GM21381 (cell line): ENCODE results near the gene GIMD1.
"Not testable (repeated sequence)": the region's sequence is repeated elsewhere in the genome, so short reads cannot be mapped to it uniquely, and the experiment has no call there.

Source experiments
- ATAC-seq: cut with Tn5 transposase; IDR thresholded peaks from one replicate; pipeline ENCODE4 v1.9.1; 2021; ENCODE audit warnings: mild to moderate bottlenecking, moderate library complexity; ENCODE audit not compliant: unreplicated experiment

Gene GIMD1

GRCh38 chr4:106368678-106369077 lies at the start of gene GIMD1:
TSS of gene GIMD1 (minus strand) at chr4:106368778. CDS start at chr4:106367435, 1,343 bp downstream.
- no peak for ATAC-seq

- ATAC-seq = no peak
These were observed 45.8 kb upstream of the GIMD1 start for GRCh38 chr4:106414366-106414765.

GRCh38 chr4:106409901-106410889 lies 41.6 kb upstream of the GIMD1 start:
- ATAC-seq = no peak

GRCh38 chr4:106408004-106408403 lies 39.4 kb upstream of the GIMD1 start:
- ATAC-seq = not testable (repeated sequence)

- no peak for ATAC-seq
These were observed 32.6 kb upstream of the GIMD1 start for GRCh38 chr4:106401157-106401556.

GRCh38 chr4:106398898-106399297 lies 30.3 kb upstream of the GIMD1 start:
- not testable (repeated sequence) for ATAC-seq

GRCh38 chr4:106395582-106395981 lies 27.0 kb upstream of the GIMD1 start:
- ATAC-seq = no peak

- ATAC-seq = no peak
These were observed 17.3 kb upstream of the GIMD1 start for GRCh38 chr4:106385853-106386393.

- no peak for ATAC-seq
These were observed 16.3 kb upstream of the GIMD1 start for GRCh38 chr4:106384878-106385277.

- no peak for ATAC-seq
These were observed 11.6 kb upstream of the GIMD1 start for GRCh38 chr4:106380179-106380578.

- no peak for ATAC-seq
These were observed 4.4 kb upstream of the GIMD1 start for GRCh38 chr4:106373026-106373425.

GRCh38 chr4:106371161-106371560 lies 2.6 kb upstream of the GIMD1 start:
- ATAC-seq = no peak

- ATAC-seq = no peak
These were observed 1.6 kb upstream of the GIMD1 start for GRCh38 chr4:106370214-106370613.

- no peak for ATAC-seq
These were observed 980 bp upstream of the GIMD1 start for GRCh38 chr4:106369456-106370060.

- ATAC-seq = no peak
These were observed 1.5 kb downstream of the GIMD1 start for GRCh38 chr4:106367072-106367471.

GRCh38 chr4:106366026-106366425 lies 2.6 kb downstream of the GIMD1 start:
- ATAC-seq = no peak

GRCh38 chr4:106365613-106366012 lies 3.0 kb downstream of the GIMD1 start:
- ATAC-seq = no peak

- no peak for ATAC-seq
These were observed 4.3 kb downstream of the GIMD1 start for GRCh38 chr4:106364282-106364681.

- no peak for ATAC-seq
These were observed 6.3 kb downstream of the GIMD1 start for GRCh38 chr4:106362086-106362825.

- no peak for ATAC-seq
These were observed 9.7 kb downstream of the GIMD1 start for GRCh38 chr4:106358899-106359298.

GRCh38 chr4:106355193-106355592 lies 13.4 kb downstream of the GIMD1 start:
- ATAC-seq = no peak
